LoVo (cell line): ENCODE results near the gene CTDSPL.
"Not testable (repeated sequence)": the region's sequence is repeated elsewhere in the genome, so short reads cannot be mapped to it uniquely, and the experiment has no call there.

Experiments
- DNase-seq: peaks from one replicate; pipeline ENCODE4 v3.0.0-alpha.2; 2016; ENCODE audit warnings: low spot score

CTDSPL gene

DNA sequence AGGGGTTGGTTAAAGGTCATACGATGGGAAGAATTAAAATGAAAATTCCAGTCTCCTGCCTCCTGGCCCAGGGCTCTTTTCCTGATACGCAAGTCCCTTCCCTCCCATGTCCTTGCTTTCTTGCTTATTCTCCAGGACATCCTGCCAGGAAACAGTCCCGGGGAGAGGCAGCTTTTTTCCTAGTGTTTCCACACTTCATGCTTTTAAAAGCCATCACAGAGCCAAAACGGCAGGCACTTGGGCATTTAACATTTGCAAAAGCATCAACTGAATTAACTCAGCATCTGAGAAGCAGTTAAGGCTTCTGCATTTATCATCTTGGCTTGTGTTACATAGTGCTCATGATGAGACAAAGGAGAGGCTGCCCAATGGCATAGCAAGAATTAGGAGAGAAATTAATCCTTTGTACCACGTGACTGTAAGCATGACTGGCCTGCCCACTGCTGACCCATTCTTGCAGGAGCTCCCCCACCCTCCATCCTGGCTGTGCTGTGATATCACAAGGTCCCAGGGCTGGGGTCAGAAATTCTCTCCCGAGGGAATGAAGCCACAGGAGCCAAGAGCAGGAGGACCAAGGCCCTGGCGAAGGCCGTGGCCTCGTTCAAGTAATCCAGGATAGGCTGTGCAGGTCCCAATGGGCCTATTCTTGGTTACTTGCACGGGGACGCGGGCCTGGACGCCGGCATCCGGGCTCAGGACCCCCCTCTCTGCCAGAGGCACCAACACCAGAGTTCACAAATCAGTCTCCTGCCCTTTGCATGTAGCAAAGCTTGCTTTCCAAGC lies 107.3 kb downstream of the CTDSPL start:
- no peak for DNase-seq

DNA sequence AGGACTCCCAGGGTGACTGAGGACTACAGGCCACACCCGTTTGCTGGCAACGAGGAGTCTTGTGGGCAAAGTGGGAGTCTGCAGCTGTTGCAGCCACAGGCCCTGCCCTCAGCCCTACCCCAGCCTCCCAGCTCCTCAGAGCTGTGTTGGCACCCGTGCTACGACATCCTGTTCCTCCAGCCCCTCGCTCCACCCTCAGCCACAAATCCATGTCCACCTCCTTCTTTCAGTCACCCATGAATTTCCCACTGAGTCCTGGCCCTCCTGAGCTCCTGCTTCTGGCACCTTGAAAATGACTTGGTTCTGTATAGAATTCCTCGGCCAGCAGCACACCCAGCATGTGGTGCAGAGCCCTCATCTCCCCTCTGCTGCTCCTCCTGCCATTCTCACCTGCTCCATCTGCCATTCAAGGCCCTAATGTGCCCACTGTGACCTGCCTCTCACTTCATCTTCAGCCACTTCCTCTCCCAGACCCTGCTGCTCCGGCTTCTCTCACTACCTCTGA lies 108.0 kb downstream of the CTDSPL start:
- DNase-seq: no peak

DNA sequence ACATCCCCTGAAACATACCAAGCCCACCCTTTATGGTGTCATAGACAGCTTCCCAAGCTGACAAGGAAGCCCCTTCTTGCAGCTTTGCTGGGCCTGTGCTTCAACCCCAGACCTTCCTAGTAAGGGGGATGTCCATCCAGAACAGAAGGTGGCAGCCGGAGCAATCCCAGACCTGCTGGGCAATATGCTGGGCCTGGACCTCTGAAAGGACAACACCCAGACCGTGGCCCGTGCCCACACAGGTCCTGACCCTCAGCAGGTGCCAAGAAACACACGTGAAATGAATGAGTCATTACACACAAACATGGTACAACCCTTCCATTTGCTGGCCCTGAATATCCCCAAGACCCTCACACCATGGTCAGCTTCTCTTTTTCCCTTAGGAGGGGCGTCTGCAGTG lies 109.1 kb downstream of the CTDSPL start:
- DNase-seq: no peak

DNA sequence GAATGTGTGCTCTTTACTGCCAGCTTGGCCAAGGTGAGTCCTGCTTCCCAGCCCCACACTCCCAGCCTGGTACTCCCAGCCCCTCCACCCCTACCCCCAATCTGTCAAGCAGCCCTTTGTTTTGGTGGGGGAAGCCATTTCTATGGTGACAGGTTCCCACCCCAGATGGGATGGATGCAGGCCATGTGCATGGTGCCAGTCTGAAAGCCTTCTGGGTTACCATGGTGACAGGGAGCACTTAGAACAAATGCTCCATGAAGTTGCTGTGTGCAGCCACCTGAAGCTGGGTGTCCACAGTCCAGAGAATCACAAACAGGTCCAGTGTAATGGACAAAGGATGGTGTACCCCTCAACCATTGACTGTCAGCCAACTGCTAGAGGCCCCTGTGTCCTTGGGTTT lies 109.8 kb downstream of the CTDSPL start:
- DNase-seq: no peak

DNA sequence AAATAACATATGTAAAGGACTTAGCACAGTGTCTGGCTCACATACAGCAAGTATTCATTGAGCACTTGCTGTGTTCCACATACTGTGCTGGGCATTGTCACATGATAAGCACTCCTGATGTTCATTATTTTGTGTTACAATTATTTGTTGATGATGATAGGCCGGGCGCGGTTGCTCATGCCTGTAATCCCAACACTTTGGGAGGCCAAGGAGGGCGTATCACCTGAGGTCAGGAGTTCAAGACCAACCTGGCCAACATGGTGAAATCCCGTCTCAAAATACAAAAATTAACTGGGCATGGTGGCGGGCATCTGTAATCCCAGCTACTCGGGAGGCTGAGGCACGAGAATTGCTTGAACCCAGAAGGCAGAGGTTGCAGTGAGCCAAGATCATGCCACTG lies 110.4 kb downstream of the CTDSPL start:
- not testable (repeated sequence) for DNase-seq

DNA sequence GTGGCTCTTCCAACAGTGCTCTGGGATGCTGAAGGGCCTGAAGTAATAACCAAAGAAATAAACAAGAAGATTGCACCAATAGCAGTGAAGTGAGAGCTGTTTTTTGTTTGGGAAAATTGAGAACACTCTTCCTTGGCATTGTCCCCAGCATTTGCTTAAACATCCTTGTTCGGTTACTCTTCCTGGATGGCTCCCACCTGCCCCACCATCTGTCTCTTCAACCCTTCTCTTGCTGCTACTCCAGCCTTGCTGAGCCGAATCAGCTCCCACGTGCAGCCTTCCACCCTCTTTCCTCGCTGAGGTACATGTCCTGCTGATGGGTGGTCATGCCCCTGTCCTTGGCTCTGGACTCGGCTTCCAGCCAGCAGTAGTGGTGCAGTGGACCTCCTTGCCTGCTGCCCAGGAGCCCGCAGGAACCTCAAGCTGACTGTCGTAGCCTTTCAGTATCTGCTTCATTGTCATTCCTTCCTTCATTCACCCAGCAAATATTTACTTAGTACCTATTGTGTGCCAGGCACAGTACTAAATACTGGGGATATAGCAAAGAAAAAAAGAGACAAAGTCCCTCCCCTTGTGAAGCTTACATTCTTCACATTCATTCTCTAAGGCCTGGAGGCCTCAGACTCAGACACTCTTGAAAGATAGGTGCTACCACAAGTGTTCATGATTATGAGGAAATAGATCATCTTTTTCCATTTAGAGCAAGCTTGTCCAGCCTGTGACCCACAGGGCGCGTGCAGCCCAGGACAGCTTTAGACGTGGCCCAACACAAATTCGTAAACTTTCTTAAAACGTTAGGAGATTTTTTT lies 111.8 kb downstream of the CTDSPL start:
- DNase-seq: no peak

DNA sequence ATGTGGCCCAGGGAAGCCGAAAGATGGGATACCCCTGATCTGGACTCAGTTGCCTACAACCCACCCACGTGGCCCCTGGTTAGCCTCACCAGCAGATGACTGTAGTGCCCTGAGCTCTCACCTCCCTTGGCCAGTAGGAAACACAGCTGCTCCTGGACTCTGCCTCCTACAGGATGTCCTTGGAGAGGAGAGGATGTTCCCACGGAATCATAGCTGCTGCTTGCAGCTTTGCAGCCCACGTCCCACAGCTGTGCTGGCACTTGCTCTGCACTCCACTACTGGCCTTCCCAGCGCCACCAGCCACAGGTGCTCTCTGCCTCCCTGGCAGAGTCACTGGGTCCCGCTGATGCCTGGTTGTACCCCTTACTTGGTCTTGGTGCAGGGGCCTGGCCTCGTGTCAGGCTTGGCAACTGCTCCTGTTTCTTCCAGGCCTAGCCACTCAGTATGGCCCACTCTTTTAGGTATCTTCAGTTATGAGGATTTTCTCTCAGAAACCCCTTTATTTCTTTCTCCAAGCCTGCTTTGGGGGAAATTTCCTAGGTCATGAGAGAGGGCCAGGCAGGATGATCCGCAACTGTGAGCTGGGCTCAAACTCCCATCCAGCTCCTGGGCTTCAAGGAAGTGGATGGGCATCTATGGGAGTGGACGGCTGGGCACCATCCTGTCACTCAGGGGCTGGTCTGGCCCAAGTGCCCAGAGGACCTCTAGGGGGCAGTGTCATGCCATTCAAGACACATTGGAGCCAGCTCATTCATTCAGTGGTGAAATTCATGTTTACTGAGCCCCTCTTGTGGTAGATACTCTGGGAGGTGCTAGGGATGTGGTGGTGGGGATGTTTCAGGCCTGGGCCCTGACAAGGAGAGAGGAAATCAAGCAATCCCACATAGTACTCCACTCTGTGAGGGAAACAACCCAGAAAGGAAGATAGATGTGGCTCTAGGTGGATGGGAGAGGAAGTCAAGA lies 112.7 kb downstream of the CTDSPL start:
- peak; percentile 28 for DNase-seq

DNA sequence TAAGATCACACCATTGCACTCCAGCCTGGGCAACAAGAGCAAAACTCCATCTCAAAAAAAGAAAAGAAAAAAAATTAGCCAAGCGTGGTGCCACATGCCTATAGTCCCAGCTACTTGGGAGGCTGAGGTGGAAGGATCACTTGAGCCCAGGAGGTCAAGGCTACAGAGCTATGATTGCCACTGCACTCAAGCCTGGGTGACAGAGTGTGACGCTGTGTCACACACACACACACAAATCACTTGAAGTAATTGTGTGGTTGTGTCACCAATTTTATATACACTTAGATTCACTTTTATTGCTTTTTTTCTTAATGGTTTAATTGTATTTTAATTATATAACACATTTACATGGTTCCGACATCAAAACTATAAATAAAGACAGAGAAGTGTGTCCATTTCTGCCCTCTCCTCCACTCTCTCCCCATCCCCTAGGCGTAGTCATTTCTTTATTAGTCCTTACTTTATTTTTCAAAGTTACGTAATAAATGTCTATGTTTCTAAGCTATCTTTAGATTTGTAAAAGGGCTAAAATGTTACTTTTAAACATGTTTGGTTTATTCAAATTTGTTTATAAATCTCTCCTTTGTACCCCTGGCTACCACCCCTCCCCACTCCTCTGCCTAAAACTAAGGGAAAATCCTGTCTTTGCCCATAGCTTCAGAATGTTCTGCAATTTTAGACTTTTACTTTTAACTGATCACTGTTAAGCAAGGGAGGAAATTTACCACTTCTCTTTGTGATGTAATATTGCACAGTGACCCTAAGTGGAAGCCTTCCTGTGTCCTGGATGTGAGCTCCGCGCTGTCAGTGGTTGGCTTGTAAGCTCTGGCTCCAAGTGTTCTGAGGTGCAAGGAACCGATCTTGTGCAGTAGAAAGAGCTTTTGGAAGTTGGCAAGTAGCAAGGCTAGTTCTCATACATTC lies 118.1 kb downstream of the CTDSPL start:
- no peak for DNase-seq

DNA sequence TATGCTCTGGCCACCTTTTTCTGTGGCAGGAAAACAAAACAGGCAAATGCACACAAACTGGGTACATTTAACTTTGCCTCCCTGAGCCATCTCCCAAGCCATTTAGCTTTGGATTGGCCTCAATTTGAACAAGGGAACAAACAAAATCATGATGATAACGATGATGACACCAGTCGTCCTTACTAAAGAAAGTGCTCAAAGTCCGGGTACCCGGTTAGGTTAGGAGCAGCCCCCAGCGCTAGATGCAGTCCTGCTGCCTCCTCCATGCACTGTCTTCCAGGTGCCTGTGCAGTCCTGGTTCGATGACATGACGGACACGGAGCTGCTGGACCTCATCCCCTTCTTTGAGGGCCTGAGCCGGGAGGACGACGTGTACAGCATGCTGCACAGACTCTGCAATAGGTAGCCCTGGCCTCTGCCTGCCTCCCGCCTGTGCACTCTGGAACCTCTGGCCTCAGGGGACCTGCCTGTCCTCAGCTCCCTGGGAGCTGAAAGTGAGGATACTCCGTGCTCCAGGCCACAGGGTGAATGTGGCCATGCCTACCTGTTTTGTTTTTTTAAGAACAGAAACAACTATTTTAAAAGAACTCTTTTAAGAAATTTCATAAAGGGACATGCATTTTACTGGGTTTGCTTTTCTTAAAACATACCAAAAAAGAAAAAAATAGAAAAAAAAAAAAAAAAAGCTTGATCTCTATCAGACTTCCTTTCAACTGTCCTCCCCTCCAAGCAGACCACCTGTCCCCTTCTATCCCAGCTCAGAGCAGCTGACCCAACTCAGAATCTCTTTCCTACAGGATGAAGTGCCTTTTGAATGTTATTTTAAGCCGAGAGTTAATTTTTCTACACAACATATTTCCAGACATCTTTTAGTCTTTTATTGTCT lies 119.0 kb downstream of the CTDSPL start:
- no peak for DNase-seq

DNA sequence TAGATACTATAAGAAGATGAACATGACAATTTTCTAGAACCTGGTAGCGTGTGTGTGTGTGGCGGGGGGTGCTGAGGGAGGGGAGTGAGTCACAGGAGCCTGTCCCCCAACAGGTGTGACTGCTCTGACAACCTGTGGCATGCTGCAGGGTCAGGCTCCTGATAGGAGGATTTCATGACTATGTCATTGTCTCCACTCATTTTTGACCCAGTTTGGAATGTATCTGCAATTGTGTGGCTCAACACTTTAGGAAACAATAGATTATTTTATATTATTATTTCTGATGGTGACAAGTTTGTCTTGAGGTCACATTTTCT lies 119.6 kb downstream of the CTDSPL start:
- DNase-seq: no peak

DNA sequence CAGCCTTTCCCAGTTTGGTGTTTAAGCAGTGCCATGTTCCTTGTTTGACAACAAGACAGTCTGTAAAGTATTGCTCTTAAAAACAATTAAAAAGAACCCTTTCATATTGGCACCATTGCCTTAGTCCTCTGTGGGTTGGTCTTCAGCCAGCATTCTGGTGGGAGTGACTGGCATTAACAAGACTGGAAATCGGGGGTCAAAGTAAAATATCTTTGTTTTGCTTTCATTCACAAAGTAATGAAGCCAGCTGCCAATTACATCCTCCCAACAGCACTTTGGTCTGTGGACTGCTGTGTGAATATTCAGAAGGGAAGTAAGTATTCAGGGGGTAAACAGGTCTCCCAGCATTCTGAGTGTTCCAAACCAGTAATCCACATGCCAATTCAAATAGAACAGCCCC lies 120.7 kb downstream of the CTDSPL start:
- no peak for DNase-seq

DNA sequence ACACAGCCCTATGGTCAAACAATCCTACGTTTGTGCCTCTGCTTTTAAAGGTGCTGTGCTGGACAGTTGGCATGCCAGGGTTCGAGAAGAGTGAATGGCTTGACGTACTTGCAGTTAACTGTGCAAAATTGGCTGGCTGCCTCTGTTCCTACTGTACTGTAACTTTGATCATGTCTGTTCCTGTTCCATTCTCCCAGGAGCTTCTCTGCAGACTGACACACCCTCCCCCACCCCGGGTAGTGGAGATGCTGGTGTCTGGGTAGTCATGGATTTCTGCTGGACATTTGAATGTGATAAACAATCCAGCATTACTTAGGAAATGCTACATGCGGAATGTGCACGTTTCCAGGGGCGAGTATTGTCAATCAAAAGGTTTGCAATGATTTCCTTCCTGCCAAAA lies 122.4 kb downstream of the CTDSPL start:
- DNase-seq: no peak

DNA sequence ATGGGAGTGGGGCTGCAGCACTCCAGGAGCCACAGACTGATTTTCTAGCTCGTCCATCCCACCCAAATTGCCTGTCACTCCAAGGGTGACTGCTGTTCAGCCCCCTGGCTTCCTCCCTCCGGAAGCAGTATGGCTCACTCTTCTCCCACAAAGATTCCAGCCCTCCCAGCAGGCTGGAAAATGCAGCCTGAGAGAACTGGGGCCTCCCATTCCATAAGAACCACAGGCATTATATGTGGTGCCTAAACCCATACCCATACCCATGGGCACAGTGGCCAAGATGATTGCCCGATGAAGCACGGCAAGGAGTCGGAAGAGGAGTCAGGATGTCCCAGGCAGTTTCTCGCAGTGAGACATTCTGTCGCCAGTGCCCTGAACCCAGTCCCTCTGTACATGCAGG lies 122.9 kb downstream of the CTDSPL start:
- no peak for DNase-seq

DNA sequence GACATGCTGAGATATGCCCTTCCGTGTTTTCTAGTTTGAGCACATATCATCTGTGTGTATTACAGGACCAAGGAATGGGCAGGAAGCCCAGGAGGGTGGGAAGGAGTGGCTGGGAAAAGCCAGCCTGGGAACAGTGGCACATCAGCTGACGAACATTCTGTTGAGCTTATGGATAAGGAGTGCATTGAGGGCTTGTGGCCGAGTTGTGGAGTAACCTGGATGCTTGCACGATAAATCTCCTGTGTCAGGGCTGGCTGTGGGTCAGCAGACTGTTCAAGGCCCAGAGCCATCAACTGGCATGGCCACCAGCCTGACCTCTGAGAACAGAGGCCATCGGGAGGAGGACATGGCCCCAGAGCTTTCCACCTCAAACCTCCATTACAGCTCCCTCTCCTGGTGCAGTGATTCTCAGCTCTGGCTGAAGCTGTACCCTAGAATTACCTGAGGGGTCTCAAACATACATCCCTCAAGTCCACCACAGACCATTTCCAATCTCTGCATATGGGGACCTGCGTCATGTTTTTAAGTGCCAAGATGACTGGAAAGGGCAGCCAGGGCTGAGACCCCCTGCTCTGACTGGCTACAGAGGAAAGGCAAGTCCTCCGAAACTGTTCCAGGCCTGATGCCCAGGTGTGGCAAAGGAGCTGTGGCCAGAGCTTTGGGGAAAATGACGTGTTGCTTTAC lies 124.1 kb downstream of the CTDSPL start:
- DNase-seq: no peak

DNA sequence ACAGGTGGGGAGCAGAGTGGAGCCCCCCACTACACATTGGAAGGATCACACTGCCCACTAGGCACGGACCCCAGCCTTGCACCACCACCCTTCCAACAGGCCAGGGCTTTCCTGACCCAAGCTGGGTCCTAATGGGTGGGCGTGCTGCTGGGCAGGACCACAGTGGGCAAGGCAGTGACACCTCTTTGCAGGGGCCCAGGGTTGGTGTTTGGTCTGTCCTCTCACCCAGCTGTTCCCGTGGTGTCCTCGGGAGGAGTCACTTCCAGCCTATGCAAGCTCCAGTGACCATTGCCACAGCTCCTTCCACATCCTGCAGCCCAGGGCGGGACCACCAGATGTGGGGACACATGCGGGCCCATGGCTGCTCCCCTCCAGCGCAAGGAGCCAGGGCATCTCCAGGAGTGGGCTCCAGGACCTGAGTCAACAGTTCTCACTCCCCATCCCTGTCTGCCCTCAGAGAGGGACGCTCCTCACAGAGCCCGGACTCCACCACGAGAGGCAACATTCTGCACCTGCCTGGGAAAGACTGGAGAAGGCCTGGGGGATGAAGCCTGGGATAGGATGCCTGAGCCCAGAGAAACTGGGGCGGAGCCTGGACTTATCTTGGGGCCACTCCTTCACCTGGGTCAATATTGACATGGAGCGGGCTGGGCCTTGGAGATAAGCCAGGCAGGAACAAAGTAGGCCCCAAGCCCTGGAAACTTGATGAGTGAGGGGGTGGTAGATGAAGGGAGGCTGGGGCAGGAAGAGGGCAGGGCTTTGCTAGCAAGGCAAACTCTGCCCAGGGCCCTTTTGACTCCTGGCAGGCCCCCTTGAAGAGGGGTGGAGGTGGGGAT lies 125.0 kb downstream of the CTDSPL start:
- peak; percentile 89 for DNase-seq

DNA sequence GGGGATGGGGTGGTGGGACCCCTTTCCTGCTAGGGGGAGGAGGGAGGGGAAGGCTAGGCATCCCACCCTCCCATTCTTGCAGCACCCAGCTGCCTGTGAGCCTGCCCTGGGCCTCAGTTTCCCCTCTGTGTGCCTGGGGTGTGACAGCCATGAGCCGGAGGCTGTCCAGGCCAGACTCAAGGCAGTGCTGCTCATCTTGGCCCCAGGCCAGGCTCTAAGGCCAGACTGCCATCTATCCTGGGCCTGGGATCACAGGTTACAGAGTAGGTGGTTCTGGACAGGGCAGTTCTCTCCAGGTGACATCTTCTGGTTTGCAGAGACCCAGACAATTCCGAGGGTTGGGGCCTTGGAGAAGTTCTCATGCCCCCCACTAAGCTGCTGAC lies 125.6 kb downstream of the CTDSPL start:
- peak; percentile 42 for DNase-seq

DNA sequence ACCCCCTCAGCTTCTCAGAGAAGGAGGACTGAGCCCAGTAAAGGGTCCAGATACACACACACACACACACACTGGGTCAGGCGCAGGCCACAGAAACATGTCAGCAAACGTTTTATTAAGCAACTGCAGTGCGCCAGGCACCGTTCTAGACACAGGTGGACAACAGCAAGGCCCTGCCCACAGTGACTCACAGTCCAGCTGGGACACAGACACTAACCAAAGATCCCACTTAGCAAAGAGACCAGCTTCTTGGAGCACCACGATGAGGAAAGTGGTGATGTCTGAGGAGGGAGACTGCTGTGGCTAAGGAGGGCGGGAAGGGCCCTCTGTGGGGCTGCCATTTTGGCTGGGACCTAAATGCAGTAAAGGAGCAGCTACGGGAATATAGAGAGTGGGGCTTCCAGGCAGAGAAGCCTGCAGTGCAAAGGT lies 126.1 kb downstream of the CTDSPL start:
- DNase-seq: no peak

DNA sequence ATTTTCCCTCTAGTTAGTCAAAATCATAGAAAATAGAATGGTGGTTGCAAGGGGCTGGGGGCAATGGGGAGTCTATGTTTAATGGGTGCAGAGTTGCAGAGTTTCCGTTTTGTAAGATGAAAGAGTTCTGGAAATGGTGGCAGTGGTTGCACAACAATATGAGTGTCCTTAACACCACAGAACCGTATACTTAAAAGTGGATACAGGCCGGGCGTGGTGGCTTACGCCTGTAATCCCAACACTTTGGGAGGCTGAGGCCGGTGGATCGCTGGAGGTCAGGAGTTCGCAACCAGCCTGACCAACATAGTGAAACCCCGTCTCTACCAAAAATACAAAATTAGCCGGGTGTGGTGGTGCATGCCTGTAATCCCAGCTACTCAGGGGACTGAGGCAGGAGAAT lies 126.7 kb downstream of the CTDSPL start:
- not testable (repeated sequence) for DNase-seq
